ENCODE results near the gene EIF5A. TPM values are rescaled to one million over a fixed set of nuclear protein-coding genes. Genes with fewer than 3 reads are reported as not detected.

EIF5A gene
- total and polyA plus RNA-seq, 9 of the 15 experiments (the other 6 are each of a cell fraction or from before 2014, with no cell fraction given), result 22.9 to 1,163 (median 772) TPM

DNA sequence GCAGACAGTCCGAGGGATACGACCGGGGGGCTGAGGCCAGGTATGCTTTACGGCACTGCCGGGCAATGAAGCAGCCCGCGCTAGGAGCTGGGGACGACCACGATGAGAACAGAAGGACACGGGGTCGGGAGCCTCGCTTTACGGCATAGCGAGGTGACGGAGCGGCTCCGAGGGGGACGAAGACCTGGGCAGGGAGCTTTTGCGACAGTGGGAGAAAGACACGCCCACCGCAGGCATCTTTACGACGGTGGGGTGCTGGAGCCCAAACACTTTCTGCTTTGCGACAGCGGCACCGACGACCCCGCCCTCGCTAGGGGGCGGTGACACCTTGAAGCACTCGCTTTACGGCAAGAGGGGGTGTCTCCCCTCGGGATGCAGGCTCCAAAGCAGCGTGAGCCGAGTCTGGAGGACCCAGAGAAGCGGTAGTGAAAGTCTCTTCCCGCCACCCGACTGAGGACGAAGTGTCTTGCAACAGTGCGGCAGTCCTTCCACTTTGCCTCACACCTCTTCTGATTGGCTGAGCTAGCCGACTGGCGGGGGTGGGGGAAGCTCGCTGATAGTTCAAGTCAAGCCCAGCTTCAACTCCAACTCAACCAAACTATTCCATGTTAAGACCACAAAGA lies 22.1 kb downstream of the EIF5A start (continued):
- TF ChIP-seq ZNF143 (CRISPR knock-in tag; IDR thresholded peaks at IDR 0.05) (no peak), HLTF (IDR thresholded peaks at IDR 0.05) (no peak), STAT5A (IDR thresholded peaks at IDR 0.05; ENCODE audit: borderline replicate concordance, low read length) (no peak), RHOXF2B (CRISPR knock-in tag; conservative IDR thresholded peaks at IDR 0.05) (no peak), FOXJ2 (tag; IDR thresholded peaks at IDR 0.05) (no peak), ARID1B (IDR thresholded peaks at IDR 0.05) (no peak), EGR1 (conservative IDR thresholded peaks at IDR 0.05) (peak; percentile 77), SREBF1 (IDR thresholded peaks at IDR 0.05; ENCODE audit: borderline replicate concordance, low read depth, low read length) (no peak), ZBTB8A (IDR thresholded peaks at IDR 0.05; ENCODE audit: partially characterized antibody) (no peak), KDM5B (IDR thresholded peaks at IDR 0.05; ENCODE audit: insufficient replicate concordance, low read depth, low read length) (peak; percentile 53), ZNF75A (CRISPR knock-in tag; IDR thresholded peaks at IDR 0.05) (no peak), FOXK1 (CRISPR knock-in tag; IDR thresholded peaks at IDR 0.05; ENCODE audit: borderline replicate concordance) (no peak), DACH1 (IDR thresholded peaks at IDR 0.05; ENCODE audit: partially characterized antibody) (no peak), PHF20 (IDR thresholded peaks at IDR 0.05; ENCODE audit: partially characterized antibody) (no peak)
- TF ChIP-seq, protein P1, sequence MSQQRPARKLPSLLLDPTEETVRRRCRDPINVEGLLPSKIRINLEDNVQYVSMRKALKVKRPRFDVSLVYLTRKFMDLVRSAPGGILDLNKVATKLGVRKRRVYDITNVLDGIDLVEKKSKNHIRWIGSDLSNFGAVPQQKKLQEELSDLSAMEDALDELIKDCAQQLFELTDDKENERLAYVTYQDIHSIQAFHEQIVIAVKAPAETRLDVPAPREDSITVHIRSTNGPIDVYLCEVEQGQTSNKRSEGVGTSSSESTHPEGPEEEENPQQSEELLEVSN (IDR thresholded peaks at IDR 0.05; ENCODE audit: borderline replicate concordance in 1 of 2, extremely low read depth in 1 of 2, insufficient read depth in 1 of 2, insufficient read length in 1 of 2, low read depth in 1 of 2, low read length in 1 of 2, poor library complexity in 1 of 2, severe bottlenecking in 1 of 2), result peak in 1 of 2 experiments; percentile 20
- TF ChIP-seq, protein P2, sequence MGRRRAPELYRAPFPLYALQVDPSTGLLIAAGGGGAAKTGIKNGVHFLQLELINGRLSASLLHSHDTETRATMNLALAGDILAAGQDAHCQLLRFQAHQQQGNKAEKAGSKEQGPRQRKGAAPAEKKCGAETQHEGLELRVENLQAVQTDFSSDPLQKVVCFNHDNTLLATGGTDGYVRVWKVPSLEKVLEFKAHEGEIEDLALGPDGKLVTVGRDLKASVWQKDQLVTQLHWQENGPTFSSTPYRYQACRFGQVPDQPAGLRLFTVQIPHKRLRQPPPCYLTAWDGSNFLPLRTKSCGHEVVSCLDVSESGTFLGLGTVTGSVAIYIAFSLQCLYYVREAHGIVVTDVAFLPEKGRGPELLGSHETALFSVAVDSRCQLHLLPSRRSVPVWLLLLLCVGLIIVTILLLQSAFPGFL (CRISPR knock-in tag; IDR thresholded peaks at IDR 0.05), result no peak
- TF ChIP-seq, protein P3, sequence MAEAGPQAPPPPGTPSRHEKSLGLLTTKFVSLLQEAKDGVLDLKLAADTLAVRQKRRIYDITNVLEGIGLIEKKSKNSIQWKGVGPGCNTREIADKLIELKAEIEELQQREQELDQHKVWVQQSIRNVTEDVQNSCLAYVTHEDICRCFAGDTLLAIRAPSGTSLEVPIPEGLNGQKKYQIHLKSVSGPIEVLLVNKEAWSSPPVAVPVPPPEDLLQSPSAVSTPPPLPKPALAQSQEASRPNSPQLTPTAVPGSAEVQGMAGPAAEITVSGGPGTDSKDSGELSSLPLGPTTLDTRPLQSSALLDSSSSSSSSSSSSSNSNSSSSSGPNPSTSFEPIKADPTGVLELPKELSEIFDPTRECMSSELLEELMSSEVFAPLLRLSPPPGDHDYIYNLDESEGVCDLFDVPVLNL (CRISPR knock-in tag; IDR thresholded peaks at IDR 0.05; ENCODE audit: low read depth), result peak; percentile 30; the same call in 1 of the 2 replicates
- TF ChIP-seq, protein P4, sequence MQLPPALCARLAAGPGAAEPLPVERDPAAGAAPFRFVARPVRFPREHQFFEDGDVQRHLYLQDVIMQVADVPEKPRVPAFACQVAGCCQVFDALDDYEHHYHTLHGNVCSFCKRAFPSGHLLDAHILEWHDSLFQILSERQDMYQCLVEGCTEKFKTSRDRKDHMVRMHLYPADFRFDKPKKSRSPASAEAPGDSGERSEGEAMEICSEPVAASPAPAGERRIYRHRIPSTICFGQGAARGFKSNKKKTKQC (CRISPR knock-in tag; IDR thresholded peaks at IDR 0.05), result no peak
